GM21381 (cell line): ENCODE data around the gene TMEM91.
A peak's percentile ranks its signal among the peaks of the same experiment; 100 is the strongest.
"Not testable (repeated sequence)": the region's sequence is repeated elsewhere in the genome, so short reads cannot be mapped to it uniquely, and the experiment has no call there.

Experiments
- ATAC-seq: cut with Tn5 transposase; IDR thresholded peaks from one replicate; pipeline ENCODE4 v1.9.1; 2021; ENCODE audit warnings: mild to moderate bottlenecking, moderate library complexity; ENCODE audit not compliant: unreplicated experiment

TMEM91 gene

GRCh38 chr19:41376241-41376997 lies at the start of gene TMEM91:
Gene TMEM91, plus strand, starts transcription at chr19:41376533. Its CDS starts 1,777 bp downstream, at chr19:41378310.
- no peak for ATAC-seq

- no peak for ATAC-seq
These were observed 49.2 kb upstream of the TMEM91 start for GRCh38 chr19:41327076-41327575.

GRCh38 chr19:41327576-41328156 lies 48.7 kb upstream of the TMEM91 start:
- peak; percentile 66 for ATAC-seq

- ATAC-seq = peak; percentile 8
These were observed 48.0 kb upstream of the TMEM91 start for GRCh38 chr19:41328157-41328841.

- no peak for ATAC-seq
These were observed 47.5 kb upstream of the TMEM91 start for GRCh38 chr19:41328842-41329225.

- ATAC-seq = no peak
These were observed 45.9 kb upstream of the TMEM91 start for GRCh38 chr19:41330481-41330880.

GRCh38 chr19:41330946-41331678 lies 45.2 kb upstream of the TMEM91 start:
- no peak for ATAC-seq

GRCh38 chr19:41332000-41332399 lies 44.3 kb upstream of the TMEM91 start:
- no peak for ATAC-seq

GRCh38 chr19:41332468-41332867 lies 43.9 kb upstream of the TMEM91 start:
- no peak for ATAC-seq

GRCh38 chr19:41334793-41335192 lies 41.5 kb upstream of the TMEM91 start:
- ATAC-seq = no peak

GRCh38 chr19:41335467-41335866 lies 40.9 kb upstream of the TMEM91 start:
- no peak for ATAC-seq

- ATAC-seq = no peak
These were observed 36.4 kb upstream of the TMEM91 start for GRCh38 chr19:41339936-41340335.

- ATAC-seq = no peak
These were observed 34.5 kb upstream of the TMEM91 start for GRCh38 chr19:41341669-41342490.

- ATAC-seq = no peak
These were observed 32.2 kb upstream of the TMEM91 start for GRCh38 chr19:41344162-41344561.

GRCh38 chr19:41346916-41347315 lies 29.4 kb upstream of the TMEM91 start:
- not testable (repeated sequence) for ATAC-seq

- peak; percentile 4 for ATAC-seq
These were observed 25.5 kb upstream of the TMEM91 start for GRCh38 chr19:41350735-41351338.

- peak; percentile 37 for ATAC-seq
These were observed 24.7 kb upstream of the TMEM91 start for GRCh38 chr19:41351339-41352245.

- no peak for ATAC-seq
These were observed 24.1 kb upstream of the TMEM91 start for GRCh38 chr19:41352279-41352608.
